ENCODE data around the gene GPBP1.

DNA sequence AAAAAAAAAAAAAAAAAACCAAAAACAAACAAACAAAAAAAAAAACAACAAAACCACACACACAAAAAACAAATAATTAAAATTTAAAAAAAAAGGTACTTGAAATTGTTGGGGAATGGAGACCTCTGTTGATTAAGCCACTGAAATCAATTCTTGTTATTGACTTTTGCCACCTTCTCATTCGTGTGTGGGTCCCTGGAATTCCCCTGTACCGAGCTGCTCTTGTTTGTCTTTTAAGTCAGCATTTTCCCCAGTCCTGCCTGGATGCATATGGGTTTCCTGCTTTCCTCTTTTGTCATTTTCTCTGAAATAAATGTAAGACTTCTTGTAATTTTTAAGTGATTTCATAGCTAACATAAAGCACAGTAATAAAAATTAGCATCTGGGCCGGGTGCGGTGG, 45.5 kb downstream of the GPBP1 start:
- TF ChIP-seq, protein P1, sequence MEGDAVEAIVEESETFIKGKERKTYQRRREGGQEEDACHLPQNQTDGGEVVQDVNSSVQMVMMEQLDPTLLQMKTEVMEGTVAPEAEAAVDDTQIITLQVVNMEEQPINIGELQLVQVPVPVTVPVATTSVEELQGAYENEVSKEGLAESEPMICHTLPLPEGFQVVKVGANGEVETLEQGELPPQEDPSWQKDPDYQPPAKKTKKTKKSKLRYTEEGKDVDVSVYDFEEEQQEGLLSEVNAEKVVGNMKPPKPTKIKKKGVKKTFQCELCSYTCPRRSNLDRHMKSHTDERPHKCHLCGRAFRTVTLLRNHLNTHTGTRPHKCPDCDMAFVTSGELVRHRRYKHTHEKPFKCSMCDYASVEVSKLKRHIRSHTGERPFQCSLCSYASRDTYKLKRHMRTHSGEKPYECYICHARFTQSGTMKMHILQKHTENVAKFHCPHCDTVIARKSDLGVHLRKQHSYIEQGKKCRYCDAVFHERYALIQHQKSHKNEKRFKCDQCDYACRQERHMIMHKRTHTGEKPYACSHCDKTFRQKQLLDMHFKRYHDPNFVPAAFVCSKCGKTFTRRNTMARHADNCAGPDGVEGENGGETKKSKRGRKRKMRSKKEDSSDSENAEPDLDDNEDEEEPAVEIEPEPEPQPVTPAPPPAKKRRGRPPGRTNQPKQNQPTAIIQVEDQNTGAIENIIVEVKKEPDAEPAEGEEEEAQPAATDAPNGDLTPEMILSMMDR (IDR thresholded peaks at IDR 0.05), result no peak
- TF ChIP-seq POLR2AphosphoS5 (IDR thresholded peaks at IDR 0.05; ENCODE audit: low read depth, low read length) (no peak), TCF7L2 (IDR thresholded peaks at IDR 0.05; ENCODE audit: low read depth, low read length) (no peak), REST (IDR thresholded peaks at IDR 0.05; ENCODE audit: insufficient read depth in 1 of 2, low read depth in 2 of 2, low read length in 1 of 2) (no peak)
